Measurements from ENCODE around the gene SPIN2B. TPM values are rescaled to one million over a fixed set of nuclear protein-coding genes. Genes with fewer than 3 reads are reported as not detected.

SPIN2B gene
- total and polyA plus RNA-seq, 2 of the 8 experiments (the other 6 are each of a cell fraction or from before 2014, with no cell fraction given): 7.4 to 12.8 TPM

DNA sequence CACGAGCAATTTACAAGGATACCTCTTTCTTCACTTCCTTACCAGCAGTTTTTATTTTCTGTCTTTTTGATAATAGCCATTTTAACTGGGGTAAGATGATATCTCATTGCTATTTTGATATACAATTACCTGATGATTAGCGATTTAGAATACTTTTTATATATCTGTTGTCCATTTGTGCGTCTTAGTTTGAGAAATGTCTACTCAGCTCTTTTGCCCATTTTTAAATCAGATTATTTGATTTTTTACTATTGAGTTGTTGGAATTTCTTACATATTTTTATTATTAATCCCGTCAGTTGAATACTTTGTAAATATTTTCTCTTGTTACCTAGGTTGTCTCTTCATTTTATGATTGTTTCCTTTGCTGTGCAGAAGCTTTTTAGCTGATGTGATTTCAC lies 17.3 kb upstream of the SPIN2B start:
- TF ChIP-seq BRCA1 (IDR thresholded peaks at IDR 0.05; ENCODE audit: low read depth, low read length): no peak
- TF ChIP-seq YY1 (IDR thresholded peaks at IDR 0.05; ENCODE audit: low read depth, low read length): no peak
- no peak for TF ChIP-seq GABPA (IDR thresholded peaks at IDR 0.05; ENCODE audit: borderline replicate concordance, insufficient read depth, low read length)
- TF ChIP-seq POLR2AphosphoS5 (IDR thresholded peaks at IDR 0.05; ENCODE audit: low read depth, low read length): no peak
- TF ChIP-seq MAFK (IDR thresholded peaks at IDR 0.05; ENCODE audit: low read depth, low read length): no peak; the same call in 1 of the 2 replicates
- TF ChIP-seq CHD2 (IDR thresholded peaks at IDR 0.05; ENCODE audit: low read length): no peak
- no peak for TF ChIP-seq BACH1 (IDR thresholded peaks at IDR 0.05; ENCODE audit: low read length)
- no peak for TF ChIP-seq RAD21 (IDR thresholded peaks at IDR 0.05 in 1 of 2, conservative IDR thresholded peaks at IDR 0.05 in 1 of 2; ENCODE audit: low read depth in 2 of 2, low read length in 2 of 2)
- TF ChIP-seq POU5F1 (IDR thresholded peaks at IDR 0.05; ENCODE audit: low read depth, low read length): no peak
- WGBS, 2 experiments (ENCODE audit: extremely low coverage in 1 of 2, insufficient coverage in 1 of 2, insufficient read length in 1 of 2, insufficient replicate concordance in 2 of 2, low coverage in 1 of 2, low lambda C conversion rate in 2 of 2, missing lambda C conversion rate in 1 of 2): 75% methylated on average over 4 of the region's 4 CpGs; no CpG with 5 or more reads in 1 of the 2 experiments
- no peak overlapping the region for H3K9ac ChIP-seq (replicated peaks in 1 of 4; ENCODE audit: extremely low read depth in 1 of 4, low read depth in 3 of 4, low read length in 3 of 4)

More for the DNA sequence above, 17.3 kb upstream of the SPIN2B start:
- no peaks in the 10 kb centered on the region for H3K27me3 ChIP-seq (replicated peaks in 1 of 4; ENCODE audit: control insufficient read depth in 3 of 4, extremely low read depth in 1 of 4, insufficient read depth in 3 of 4, low read length in 3 of 4)
- peaks cover 0 to 2% (median 0%) of the 10 kb centered on the region in 4 experiments; a peak in 1 of 7 replicates for H3K4me1 ChIP-seq (replicated peaks in 1 of 4; ENCODE audit: control insufficient read depth in 3 of 4, insufficient read depth in 4 of 4, low read length in 3 of 4)
- no peak overlapping the region for H3K4ac ChIP-seq (replicated peaks; ENCODE audit: insufficient read length, low read depth, low read length)
- H3K36me3 ChIP-seq (ENCODE audit: control insufficient read depth in 2 of 4, insufficient read depth in 4 of 4, low read length in 3 of 4): no peaks in the 10 kb centered on the region
- H2AFZ ChIP-seq (ENCODE audit: low read length): no peak overlapping the region
- H2BK5ac ChIP-seq (ENCODE audit: low read depth, low read length): no peak overlapping the region
- H3K9me3 ChIP-seq (ENCODE audit: insufficient read depth in 2 of 2, low read depth in 1 of 2, low read length in 1 of 2): no peaks in the 10 kb centered on the region
- no peaks in the 10 kb centered on the region for H3K79me2 ChIP-seq (ENCODE audit: control insufficient read depth in 1 of 2, insufficient read depth in 2 of 2, low read length in 2 of 2)
- H2BK20ac ChIP-seq (ENCODE audit: low read length): no peak overlapping the region
- no peak overlapping the region for H2BK120ac ChIP-seq (replicated peaks; ENCODE audit: low read depth, low read length)
- no peaks in the 10 kb centered on the region for H3K79me1 ChIP-seq (ENCODE audit: low read depth, low read length)
- no peak overlapping the region for H3K4me3 ChIP-seq (ENCODE audit: extremely low read depth in 1 of 4, insufficient read depth in 2 of 4, low read depth in 3 of 4, low read length in 4 of 4)
- H4K20me1 ChIP-seq (replicated peaks in 1 of 2; ENCODE audit: control insufficient read depth in 1 of 2, insufficient read depth in 2 of 2, low read length in 2 of 2): no peaks in the 10 kb centered on the region
- H4K5ac ChIP-seq (ENCODE audit: insufficient read length, low read depth, low read length): no peak overlapping the region
- DNase-seq (ENCODE audit: low read depth in 1 of 2, low spot score in 2 of 2) (no peak), FAIRE-seq (no peak)
- no peak overlapping the region for H3K18ac ChIP-seq (ENCODE audit: extremely low read depth, low read length)
- H3K56ac ChIP-seq (replicated peaks; ENCODE audit: insufficient read length, low read depth, low read length): no peak overlapping the region
- POLR2A ChIA-PET (ENCODE audit: partially characterized antibody): interaction anchor here (1.2 kb wide), 1 partner anchor 29 kb away, joined by 3 read pairs; no protein-coding TSS in a partner anchor
- H3K14ac ChIP-seq (ENCODE audit: insufficient read length): no peak overlapping the region
- H2BK15ac ChIP-seq (ENCODE audit: low read length): no peak overlapping the region
- no peak overlapping the region for H2AK5ac ChIP-seq (ENCODE audit: low read depth, low read length)
- H3K4me2 ChIP-seq (ENCODE audit: insufficient read depth in 1 of 2, low read depth in 2 of 2, low read length in 2 of 2): no peak overlapping the region; a peak in 1 of 4 replicates
- H3K23me2 ChIP-seq (ENCODE audit: low read depth, low read length): peaks cover 3% of the 10 kb centered on the region; the same call in 1 of the 2 replicates
- no peak overlapping the region for H3K23ac ChIP-seq (ENCODE audit: insufficient read length)
- H4K91ac ChIP-seq (replicated peaks; ENCODE audit: insufficient read length, low read length): no peak overlapping the region
- H2BK12ac ChIP-seq (ENCODE audit: low read depth, low read length): no peak overlapping the region
- no peak overlapping the region for H3K27ac ChIP-seq (ENCODE audit: low read depth, low read length)
- no peak overlapping the region for H4K8ac ChIP-seq (ENCODE audit: extremely low read depth, insufficient read depth, low read length)
- CTCF ChIA-PET (ENCODE audit: partially characterized antibody): no interaction called here
